Stimulated activated CD4-positive, alpha-beta T cell treated with anti-CD3 and anti-CD28 coated beads, Interleukin-4, amount 100 ng/mL, for 4 hours (primary cell): ENCODE results near the gene GABARAP.

ENCODE experiments used
- DNase-seq, 2 experiments: peaks; one replicate each; pipeline ENCODE4 v3.0.0-alpha.2; 2020

GABARAP gene

DNA sequence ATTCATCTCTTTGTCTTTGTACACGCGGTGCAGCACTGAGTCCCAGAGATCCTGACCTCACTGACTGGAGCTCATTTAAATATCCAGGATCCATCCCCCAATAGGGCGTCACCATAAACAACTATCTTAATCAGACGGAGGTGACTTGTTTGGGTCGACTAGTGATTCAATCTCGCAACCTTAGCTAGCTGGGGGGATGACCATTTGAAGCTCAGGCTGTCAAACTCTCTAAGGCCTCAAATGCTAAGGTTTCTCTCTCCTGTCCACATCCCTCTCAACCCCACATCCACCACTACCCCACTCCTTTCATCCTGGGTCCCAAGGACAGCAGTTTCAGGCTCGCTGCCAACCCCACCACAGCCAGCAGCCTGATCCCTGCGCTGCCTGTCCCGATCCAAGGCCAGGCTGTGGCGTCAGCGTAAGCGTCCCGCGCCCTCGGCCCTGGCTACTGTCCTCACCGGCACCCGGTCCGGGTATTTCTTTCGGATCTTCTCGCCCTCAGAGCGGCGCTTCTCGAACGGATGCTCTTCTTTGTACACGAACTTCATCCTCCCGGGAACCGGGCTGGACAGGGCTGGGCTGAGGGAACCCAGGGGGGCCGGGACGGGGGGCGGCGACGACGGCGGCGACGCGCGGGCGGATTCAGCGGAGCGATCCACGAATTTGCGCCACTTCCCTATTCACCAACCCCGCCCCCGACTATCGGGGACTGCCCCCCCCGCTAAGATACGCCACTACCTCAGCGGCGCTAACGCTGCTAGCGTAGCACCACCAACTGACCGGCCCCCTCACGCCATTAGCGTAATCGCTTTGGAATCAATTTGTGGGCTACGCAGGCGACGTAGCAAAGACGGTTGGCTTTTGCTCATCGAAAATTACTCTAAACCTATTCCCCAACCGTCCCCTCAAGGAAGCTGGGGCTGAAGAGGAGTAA lies at the start of gene GABARAP:
Gene GABARAP, minus strand, starts transcription at position 667 of the 934 bp plus-strand sequence. Its CDS starts 119 bp downstream, at position 548.
- DNase-seq, result peak; percentile 89 to 92

DNA sequence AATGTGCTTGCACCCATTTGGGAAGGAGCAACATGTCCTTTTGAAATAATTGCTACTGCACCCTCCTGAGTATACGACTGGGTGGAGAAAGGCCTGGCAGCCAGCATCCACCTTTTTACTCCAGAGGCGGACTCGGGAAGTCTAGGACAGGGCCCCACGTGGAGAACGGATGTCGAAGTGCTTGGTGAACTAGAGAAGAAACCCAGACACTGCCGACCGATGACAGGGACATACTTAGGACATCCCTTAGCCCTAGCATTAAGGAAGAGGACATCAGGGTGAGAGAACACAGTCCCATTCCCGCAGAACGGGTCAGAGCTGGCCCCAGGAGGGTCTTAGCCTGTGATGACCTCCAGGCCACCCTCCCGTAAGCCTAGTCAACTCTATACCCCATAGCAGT lies 48.4 kb upstream of the GABARAP start:
- no peak for DNase-seq

DNA sequence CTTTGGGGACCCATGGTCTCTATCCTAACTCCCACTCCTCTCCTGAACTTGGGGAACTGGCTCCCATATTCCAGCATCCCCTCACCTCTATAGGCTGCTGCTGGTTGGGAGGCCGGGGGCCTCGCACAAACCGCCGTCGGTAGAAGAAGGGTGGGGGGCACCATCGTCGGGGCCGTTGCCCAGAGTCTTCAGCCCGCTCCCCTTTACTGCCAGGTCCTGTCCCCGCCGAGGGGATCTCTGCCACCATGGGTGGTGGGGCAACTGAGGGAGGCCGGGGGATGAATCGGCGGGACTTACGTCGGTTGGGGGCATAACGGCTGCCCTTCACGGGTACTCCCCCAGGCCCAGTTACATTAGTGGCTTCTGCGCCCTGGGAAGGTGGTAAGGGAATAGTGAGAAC lies 47.9 kb upstream of the GABARAP start:
- no peak for DNase-seq

DNA sequence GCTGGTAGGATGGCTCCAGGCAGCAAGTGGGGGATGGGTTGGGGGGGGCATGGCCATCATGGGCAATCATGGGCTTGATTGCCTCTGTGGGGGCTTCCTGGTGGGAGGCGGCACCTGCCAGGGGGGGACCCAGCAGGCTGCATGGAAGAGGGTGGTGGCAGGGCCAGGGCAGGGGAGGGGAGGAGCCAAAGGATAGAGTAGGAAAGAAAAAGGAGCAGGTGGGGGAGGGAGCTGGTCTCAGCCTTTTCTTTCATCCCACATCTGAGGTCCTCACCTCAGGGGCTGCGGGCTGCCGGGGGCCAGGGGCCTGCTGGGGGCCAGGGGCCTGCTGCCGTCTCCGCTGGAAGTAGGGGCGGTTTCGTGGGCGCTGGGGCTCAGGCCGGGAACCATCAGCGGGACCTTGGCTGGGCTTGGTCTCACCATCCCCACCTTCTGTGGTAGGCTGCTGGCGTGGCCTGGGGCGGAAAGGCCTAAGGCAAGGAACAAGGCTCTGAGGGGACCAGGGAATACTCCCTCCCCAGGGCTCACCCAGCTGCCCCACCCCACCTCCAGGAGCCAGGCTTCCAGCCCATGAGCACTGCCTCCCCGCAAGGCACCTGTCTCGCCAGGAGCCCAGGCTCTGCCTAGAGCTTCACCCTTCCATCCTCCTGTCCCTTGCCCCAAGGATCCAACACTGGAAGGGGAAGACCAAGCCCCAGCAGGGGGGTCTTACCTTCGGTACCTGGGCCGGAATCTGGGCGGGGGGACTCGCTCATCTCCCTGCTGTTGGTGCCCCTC lies 47.2 kb upstream of the GABARAP start:
- no peak for DNase-seq

DNA sequence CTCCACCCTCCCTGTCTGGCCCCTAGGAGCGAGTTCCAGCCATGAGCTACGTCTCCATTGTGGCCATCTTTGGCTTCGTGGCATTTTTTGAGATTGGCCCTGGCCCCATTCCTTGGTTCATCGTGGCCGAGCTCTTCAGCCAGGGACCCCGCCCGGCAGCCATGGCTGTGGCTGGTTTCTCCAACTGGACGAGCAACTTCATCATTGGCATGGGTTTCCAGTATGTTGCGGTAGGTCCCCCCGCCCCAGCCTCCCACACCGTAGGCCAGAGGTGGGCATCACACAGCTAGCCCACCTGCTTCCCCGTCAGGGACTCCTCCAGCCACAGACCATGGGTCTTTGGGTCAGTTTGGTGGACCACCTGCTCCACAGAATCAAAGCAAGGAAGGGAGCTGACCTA lies 43.4 kb upstream of the GABARAP start:
- no peak for DNase-seq

DNA sequence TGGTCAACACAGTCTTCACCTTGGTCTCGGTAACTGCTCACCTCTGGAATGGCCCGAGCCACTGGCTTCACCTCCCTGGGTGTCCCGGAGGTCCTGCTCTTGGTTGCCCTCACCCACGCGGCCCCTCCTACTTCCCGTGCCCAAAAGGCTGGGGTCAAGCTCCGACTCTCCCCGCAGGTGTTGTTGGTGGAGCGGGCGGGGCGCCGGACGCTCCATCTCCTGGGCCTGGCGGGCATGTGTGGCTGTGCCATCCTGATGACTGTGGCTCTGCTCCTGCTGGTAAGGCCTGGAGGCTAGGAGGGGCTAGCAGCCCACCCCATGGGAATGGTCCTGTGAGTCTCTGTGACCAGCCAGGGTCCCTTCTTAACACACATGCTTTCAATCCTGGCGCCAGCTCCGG lies 42.7 kb upstream of the GABARAP start:
- no peak for DNase-seq

DNA sequence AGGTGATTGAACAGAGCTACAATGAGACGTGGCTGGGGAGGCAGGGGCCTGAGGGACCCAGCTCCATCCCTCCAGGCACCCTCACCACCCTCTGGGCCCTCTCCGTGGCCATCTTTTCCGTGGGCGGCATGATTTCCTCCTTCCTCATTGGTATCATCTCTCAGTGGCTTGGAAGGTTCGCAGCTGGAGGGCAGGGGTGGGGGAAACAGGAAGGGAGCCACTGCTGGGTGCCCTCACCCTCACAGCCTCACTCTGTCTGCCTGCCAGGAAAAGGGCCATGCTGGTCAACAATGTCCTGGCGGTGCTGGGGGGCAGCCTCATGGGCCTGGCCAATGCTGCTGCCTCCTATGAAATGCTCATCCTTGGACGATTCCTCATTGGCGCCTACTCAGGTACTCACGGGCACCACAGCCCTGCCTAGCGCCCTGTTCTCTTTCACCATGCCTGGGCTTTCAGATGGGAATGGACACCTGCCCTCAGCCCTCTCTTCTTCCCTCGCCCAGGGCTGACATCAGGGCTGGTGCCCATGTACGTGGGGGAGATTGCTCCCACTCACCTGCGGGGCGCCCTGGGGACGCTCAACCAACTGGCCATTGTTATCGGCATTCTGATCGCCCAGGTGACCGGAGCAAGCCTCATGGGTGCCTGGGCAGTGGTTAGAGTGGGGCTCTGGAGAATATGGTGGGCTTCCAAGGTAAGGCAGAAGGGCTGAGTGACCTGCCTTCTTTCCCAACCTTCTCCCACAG lies 41.4 kb upstream of the GABARAP start:
- no peak for DNase-seq

DNA sequence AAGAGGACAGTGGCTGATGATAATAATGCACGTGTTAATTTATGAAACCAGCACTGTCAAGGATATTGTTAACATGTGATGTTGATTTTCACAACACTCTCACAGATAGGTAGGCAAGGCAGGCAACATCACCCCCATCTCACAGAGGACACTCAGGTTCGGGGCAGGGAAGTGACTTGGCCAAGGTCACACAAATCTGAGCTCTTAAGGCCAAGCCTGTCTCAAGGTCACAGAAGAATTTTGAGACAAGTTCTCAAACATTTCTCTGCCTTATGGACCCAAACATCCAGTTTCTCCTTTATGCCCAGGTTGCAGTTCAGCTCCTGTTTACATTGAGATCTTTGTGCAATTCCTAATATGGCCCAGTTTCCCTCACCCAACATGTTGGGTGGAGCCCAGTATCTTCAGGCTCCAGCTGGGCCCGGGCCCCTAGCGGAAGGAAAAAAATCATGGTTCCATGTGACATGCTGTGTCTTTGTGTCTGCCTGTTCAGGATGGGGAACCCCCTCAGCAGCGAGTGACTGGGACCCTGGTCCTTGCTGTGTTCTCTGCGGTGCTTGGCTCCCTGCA lies 40.6 kb upstream of the GABARAP start:
- no peak for DNase-seq

DNA sequence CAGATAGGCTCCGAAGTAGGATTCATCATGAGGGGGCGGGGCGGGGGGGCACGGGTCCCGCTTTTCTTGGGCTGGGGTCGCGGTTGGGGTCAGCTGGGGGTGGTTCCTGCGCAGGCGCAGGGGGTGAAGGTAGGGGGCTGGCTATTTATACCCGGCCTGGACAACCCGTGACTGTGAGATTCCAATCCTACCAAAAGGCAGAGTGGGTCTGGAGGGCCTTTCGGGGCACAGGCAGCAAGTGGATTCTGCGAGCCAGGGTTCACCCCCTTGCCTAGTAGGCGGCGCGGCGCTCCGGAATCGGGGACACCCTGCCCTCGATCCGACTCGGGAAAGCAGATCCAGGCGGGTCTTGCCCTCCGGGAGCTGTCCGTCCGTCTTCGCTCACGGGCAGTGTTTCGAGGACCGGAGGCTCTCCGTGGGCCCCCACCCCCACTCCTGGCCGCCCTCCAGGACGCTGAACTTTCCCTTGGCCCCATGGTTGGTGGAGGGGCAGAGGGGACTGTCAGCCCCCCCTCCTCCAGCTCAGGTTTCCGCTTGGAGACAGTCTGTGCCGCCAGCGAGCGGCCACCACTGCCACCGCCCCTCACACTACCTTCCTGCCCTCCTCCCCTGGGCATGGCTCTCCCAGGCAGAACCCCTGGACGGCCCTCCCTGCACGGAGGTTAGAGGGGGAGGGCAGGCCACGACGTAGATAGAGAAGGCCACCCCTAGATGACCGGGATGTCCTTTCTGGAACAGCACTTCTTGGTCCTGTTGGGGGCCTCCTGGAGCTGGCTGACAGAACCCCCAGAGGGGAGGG lies 39.9 kb upstream of the GABARAP start:
- DNase-seq, result no peak

DNA sequence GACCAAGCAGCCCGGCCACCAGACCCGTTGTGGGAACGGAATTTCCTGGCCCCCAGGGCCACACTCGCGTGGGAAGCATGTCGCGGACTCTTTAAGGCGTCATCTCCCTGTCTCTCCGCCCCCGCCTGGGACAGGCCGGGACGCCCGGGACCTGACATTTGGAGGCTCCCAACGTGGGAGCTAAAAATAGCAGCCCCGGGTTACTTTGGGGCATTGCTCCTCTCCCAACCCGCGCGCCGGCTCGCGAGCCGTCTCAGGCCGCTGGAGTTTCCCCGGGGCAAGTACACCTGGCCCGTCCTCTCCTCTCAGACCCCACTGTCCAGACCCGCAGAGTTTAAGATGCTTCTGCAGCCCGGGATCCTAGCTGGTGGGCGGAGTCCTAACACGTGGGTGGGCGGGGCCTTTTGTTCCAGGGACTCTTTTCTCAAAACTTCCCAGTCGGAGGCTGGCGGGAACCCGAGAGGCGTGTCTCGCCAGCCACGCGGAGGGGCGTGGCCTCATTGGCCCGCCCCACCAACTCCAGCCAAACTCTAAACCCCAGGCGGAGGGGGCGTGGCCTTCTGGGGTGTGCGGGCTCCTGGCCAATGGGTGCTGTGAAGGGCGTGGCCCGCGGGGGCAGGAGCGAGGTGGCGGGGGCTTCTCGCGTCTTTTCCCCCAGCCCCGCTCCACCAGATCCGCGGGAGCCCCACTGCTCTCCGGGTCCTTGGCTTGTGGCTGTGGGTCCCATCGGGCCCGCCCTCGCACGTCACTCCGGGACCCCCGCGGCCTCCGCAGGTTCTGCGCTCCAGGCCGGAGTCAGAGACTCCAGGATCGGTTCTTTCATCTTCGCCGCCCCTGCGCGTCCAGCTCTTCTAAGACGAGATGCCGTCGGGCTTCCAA lies 39.1 kb upstream of the GABARAP start, which contains the start of gene SLC2A4:
Gene SLC2A4, plus strand, starts transcription at position 645 of the 879 bp plus-strand sequence. Its CDS starts 217 bp downstream, at position 862.
- peak; percentile 88 to 89 for DNase-seq

DNA sequence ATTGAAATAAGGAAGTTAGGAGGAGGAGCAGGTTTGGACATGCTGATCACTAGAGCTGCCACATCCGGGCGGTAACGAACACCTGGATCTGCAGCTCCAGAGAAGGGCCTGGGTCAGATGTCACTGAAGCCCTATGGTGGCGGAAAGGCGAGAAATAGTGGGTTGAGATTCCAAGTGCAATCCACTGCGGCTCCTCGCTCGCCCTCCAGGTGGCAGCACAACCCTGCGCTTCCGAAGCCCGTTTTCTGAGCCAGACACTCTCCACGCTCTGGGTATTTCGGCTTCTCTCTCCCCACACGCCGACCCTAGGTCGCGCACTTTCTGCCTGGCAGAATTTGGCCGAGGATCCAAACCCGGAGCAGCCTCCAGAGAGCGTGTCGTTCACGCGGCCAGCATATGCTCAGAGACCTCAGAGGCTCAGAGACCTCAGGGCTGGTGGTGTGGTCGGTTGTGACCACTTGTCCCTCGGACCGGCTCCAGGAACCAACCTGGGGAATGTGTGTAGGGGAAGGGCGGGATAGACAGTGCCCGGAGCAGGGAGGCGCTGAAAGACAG lies 38.3 kb upstream of the GABARAP start:
- peak; percentile 81 to 82 for DNase-seq

DNA sequence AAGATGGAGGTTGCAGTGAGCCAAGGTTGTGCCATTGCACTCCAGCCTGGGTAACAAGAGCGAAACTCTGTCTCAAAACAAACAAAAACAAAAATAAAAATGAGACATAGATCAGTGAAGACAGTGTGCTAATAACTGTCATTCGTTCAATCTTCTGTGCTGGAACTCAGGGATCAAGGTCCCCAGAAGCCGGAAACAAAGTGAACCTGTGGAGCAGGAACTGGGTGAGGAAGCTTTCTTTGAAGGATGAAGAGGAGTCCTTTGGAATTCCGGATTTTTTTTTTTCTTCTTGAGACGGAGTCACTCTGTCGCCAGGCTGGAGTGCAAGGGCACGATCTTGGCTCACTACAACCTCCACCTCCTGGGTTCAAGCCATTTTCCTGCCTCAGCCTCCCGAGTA lies 37.2 kb upstream of the GABARAP start:
- no peak for DNase-seq

DNA sequence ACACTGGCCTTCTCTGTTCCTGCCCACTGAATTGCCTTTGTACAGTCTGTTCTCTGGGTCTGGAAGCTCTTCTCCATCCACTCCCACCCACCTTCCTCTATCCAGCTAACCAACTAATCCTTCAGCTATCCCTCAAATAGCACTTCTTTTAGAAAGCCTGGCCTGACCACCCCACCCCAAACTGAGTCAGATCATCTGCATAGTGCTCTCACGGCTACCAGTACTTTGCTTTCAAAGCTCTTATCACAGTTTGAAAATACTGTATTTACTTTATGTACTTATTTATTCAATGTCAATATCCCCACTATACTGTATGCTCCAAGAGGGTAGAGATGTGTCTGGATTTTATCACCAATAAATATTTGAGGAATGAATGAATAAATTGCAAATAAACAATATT lies 24.5 kb upstream of the GABARAP start:
- no peak for DNase-seq

DNA sequence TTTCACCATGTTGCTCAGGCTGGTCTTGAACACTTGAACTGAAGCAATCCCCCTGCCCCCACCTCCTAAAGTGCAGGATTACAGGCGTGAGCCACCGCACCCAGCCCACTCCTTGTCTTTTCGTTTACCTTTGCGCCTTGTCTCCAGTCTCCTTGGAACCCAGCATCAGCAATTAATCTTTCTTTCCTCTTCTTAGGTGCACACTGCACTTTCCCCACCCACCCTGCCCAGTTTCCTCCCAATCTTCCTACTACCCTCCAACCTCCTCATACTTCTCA lies 21.5 kb upstream of the GABARAP start:
- DNase-seq, result no peak

DNA sequence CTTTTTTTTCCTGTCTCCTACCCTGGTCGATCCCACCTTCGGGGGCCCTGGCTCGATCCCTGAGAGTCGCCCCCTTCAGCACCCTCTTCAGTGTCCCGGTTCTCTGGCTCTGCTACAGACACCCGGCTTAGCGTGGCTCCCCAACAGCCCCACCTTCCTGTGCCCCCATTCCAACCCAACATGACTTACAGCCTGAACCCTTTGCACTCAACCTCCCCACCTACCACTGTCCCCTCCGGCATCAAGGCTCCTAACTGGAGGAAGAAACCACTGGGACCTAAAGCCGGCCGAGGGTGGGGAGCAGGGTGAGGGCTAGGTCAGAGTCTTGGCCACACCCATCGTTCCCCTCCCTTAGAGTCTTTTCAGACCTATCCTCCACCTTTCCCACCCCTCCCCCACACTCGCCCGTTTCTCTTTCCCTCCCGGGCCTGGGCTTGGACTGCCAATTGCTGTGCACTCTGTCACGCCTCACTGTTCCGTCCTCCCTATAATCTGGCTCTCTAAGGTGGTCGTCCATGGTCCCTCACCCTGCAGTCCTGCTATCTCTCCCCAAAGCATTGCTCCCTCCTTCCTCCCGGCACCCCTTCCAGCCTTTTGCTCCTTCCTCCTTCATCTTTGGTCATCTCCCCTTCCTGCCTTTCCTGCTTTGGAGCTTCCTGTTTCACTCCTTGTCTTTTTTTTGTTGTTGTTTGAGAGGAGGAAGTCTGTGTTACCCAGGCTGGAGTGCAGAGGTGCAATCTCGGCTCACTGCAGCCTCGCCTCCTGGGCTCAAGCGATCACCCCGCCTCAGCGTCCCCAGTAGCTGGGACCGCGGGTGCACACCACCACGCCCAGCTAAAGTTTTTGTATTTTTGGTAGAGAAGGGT lies 20.9 kb upstream of the GABARAP start:
- no peak for DNase-seq

DNA sequence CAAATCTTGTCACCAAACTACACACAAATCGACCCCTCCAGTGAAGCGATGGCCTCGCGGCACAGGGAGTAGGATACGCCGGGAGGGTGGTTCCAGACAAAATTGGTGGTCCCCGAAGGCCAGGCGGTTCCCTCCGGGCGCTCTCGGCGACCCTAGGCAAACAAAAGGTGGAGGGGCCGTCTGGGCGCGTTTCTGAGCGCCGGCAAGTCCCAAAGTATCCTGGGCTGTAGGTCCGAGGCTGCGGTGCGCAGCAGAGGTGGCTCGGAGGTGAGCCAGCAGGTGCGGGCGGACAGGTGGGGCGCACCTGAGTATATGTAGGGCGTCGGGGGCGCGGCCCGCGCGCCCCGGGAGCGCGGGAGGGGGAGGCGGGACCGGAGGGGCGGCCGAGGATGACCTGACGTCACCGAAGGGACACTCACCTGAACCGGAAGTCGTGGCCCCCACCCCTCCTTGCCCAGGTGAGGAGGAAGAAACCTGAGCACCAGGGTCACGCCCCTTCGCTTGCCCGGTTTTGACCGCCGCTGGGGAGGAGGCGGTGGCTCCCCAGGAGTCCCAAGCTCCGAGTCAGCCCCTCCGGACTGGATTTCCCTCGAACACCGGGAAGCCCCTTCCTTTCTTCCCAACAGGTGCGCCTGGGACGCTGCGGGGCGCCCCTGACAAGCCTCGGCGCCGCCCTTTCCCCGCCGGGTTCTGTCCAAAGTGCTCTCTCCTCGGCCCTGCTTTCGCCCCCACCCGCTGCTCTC lies 20.1 kb upstream of the GABARAP start, which contains the start of gene CLDN7:
Gene CLDN7, minus strand, starts transcription at position 287 of the 743 bp plus-strand sequence. CDS start 435 bp downstream, outside the sequence.
- no peak for DNase-seq

DNA sequence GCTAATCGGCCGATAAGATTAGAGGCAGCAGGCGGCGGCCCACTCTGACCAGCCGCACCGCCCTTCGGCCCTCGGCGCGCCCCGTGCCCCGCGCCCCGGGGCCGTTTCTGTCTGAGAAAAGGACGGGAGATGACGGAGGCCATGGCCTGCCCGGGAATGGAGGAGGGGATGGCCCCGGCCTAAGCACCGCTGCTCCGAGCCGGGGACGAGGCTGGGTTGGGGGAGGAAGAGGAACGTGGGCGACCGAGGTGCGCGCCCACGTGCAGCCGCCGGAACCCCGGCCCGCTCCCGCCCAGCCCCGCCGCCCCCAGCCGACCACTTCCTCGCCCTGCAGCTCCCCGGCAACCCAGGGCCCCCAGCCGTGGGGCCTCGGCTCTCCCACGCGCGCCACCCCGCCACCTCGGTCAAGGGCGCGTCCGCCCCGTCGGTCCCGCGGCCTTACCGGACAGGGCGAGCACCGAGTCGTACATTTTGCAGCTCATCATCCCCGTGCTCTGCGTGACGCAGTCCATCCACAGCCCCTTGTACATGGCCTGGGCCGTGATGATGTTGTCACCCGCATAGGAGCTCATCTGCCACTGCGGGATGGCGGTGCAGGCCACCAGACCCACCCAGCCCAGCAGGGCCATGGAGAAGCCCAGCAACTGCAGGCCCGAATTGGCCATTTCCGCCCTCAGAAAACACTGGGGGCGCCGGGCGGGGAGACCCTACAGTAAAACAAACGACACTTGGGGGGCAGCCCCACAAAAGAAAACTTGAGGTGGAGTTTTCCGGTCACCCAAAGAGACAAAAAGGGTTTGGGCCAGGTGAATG lies 19.3 kb upstream of the GABARAP start:
- peak; percentile 35 to 54 for DNase-seq
